HEK293 (cell line): ENCODE data around the gene TRIM2.

ENCODE experiments used
- CTCF ChIP-seq: fragments of 450-650 bp; formaldehyde crosslinking; IDR thresholded peaks from 2 replicates; pipeline ENCODE4 v1.5.1; 2016; ENCODE audit warnings: missing biosample characterization, missing genetic modification characterization
- FEZF1 ChIP-seq: fragments of 450-650 bp; formaldehyde crosslinking; IDR thresholded peaks from 2 replicates; pipeline ENCODE4 v1.5.1; 2016; ENCODE audit warnings: missing biosample characterization, missing genetic modification characterization
- HOXA7 ChIP-seq: sonication (generic); formaldehyde crosslinking; IDR thresholded peaks from 2 replicates; pipeline ENCODE4 v1.8.1; 2022; ENCODE audit warnings: missing genetic modification reagents, borderline replicate concordance
- MYNN ChIP-seq: fragments of 450-650 bp; formaldehyde crosslinking; IDR thresholded peaks from 2 replicates; pipeline ENCODE4 v1.5.1; 2016; ENCODE audit warnings: missing biosample characterization, missing genetic modification characterization, borderline replicate concordance
- REST ChIP-seq: fragments of 450-650 bp; formaldehyde crosslinking; IDR thresholded peaks from 2 replicates; pipeline ENCODE4 v1.5.1; 2016; ENCODE audit warnings: missing biosample characterization, missing genetic modification characterization
- ZEB2 ChIP-seq: fragments of 450-650 bp; formaldehyde crosslinking; IDR thresholded peaks from 2 replicates; pipeline ENCODE4 v1.5.1; 2016; ENCODE audit warnings: missing biosample characterization, missing genetic modification characterization
- ZNF175 ChIP-seq: fragments of 450-650 bp; formaldehyde crosslinking; IDR thresholded peaks from 2 replicates; pipeline ENCODE4 v1.5.1; 2016; ENCODE audit warnings: missing biosample characterization, missing genetic modification characterization
- ZNF18 ChIP-seq: fragments of 450-650 bp; formaldehyde crosslinking; IDR thresholded peaks from 2 replicates; pipeline ENCODE4 v1.5.1; 2016; ENCODE audit warnings: missing biosample characterization, missing genetic modification characterization
- ZNF624 ChIP-seq: fragments of 450-650 bp; formaldehyde crosslinking; IDR thresholded peaks from 2 replicates; pipeline ENCODE4 v1.5.1; 2017; ENCODE audit warnings: missing biosample characterization, missing genetic modification characterization
- TF ChIP-seq, protein P1 (sequence below): IDR thresholded peaks from 2 replicates; pipeline ENCODE4 v1.6.1; 2011; ENCODE audit warnings: mild to moderate bottlenecking, low read depth, low read length, borderline replicate concordance
- TF ChIP-seq, protein P2 (sequence below): fragments of 450-650 bp; formaldehyde crosslinking; IDR thresholded peaks from 2 replicates; pipeline ENCODE4 v1.5.1; 2017; ENCODE audit warnings: missing biosample characterization, mild to moderate bottlenecking, missing genetic modification characterization, moderate library complexity

DNA sequence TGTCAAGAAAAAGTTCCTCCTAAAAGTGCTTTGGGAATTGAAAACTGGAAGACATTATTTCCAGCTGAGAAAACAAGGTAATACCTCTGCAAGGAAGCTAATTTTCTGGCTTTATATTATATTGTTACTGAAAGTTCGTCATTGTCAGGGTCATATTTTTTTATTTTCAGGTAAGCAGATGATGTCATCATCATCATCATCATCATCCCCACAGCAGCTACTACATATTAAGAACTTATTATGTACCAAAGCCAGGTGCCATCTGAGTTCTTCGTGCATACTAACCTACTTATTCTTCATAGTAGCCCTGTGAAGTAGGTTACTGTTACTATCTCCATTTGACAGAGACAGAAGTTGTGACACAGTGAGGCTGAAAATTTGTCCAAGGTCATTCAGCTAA is 87.3 kb downstream of the TRIM2 start:
- TF ChIP-seq CTCF (tag by site-specific recombination) (no peak), ZNF18 (no peak), HOXA7 (no peak), ZEB2 (tag by site-specific recombination) (no peak), FEZF1 (tag by site-specific recombination) (no peak), ZNF175 (tag by site-specific recombination) (no peak), REST (tag by site-specific recombination) (no peak), ZNF624 (tag by site-specific recombination) (no peak), MYNN (tag by site-specific recombination) (no peak)
- TF ChIP-seq, protein P1, sequence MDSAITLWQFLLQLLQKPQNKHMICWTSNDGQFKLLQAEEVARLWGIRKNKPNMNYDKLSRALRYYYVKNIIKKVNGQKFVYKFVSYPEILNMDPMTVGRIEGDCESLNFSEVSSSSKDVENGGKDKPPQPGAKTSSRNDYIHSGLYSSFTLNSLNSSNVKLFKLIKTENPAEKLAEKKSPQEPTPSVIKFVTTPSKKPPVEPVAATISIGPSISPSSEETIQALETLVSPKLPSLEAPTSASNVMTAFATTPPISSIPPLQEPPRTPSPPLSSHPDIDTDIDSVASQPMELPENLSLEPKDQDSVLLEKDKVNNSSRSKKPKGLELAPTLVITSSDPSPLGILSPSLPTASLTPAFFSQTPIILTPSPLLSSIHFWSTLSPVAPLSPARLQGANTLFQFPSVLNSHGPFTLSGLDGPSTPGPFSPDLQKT = no peak
- TF ChIP-seq, protein P2, sequence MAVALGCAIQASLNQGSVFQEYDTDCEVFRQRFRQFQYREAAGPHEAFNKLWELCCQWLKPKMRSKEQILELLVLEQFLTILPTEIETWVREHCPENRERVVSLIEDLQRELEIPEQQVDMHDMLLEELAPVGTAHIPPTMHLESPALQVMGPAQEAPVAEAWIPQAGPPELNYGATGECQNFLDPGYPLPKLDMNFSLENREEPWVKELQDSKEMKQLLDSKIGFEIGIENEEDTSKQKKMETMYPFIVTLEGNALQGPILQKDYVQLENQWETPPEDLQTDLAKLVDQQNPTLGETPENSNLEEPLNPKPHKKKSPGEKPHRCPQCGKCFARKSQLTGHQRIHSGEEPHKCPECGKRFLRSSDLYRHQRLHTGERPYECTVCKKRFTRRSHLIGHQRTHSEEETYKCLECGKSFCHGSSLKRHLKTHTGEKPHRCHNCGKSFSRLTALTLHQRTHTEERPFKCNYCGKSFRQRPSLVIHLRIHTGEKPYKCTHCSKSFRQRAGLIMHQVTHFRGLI (tag by site-specific recombination) = no peak
